Esophagus mucosa (tissue), 1 donor: Measurements from ENCODE around the gene ZDHHC11B. TPM values are rescaled to one million over a fixed set of nuclear protein-coding genes. Genes with fewer than 3 reads are reported as not detected.
"Not testable (repeated sequence)": the region's sequence is repeated elsewhere in the genome, so short reads cannot be mapped to it uniquely, and the experiment has no call there.

Experiments
- ATAC-seq: fragments of 200-7000 bp; cut with Tn5 transposase; one replicate; pipeline ENCODE4 v1.9.1; 2020
- total RNA-seq: library from RNA; stranded (reverse); gene quantifications from one replicate; pipeline ENCODE4 v1.2.4, GENCODE V29; 2023
- donor health status: DM: yes; HTN: yes; CAD: no.

The ZDHHC11B gene
- total RNA-seq, 1 donor from 2014 or later: 7.0 TPM

DNA sequence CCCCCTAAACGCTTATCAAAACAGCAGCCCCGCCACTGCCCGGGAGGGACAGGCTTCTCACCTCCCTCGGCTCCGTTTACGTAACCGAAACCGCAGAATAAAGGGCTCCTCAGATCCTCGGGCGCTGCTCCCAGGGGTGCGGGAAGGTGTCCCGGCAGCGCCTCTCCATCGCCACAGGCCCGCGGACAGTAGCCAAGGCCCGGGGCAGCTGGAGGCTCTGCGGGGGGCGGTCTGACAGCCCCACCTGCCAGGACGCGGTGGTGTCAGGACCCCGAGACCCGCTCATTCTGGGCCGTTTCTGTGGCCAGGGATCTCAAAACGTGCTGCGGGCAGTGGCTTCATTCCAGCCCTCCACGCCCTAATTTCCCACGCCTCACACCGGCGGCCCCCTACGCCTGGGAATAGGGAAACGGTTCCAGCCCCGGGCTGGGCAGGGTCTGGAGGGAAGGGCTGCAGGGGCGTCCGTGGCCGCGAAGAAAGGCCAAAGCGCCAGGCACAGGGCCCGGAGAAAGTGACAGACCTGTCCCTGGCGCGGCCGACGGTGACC lies 575 bp downstream of the ZDHHC11B start:
- ATAC-seq: peak; percentile 44

DNA sequence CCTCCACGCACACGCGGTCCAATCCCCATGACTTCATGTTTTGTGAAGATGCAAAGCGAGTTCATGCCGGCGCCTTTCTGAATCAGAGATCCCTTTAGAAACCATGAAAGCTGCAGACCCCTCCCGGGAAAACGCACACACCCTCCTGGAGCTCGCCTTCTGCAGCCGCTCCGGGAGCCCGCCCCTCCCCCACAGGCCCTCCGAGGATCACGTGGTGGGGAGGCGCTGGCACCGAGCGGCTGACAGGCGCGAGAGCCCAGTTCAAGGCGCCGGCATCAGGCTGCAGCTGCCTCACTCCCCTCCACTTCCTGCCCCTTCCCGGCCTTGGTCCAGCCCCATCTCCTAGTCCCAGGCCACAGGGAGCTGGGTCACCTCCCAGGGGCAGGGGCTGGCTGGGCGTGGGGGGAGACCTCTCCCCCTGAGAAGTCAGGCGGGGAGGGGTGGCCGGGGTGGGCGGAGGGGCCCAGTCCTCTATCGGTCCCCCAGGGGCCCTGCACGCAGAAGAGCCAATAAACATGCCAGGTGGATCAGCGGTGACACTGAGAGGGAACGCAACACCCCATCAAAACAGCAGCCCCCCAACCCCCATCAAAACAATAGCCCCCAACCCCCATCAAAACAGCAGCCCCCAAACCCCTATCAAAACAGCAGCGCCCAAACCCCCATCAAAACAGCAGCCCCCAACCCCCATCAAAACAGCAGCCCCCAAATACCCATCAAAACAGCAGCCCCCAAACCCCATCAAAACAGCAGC lies 1.3 kb downstream of the ZDHHC11B start:
- ATAC-seq: peak; percentile 59

DNA sequence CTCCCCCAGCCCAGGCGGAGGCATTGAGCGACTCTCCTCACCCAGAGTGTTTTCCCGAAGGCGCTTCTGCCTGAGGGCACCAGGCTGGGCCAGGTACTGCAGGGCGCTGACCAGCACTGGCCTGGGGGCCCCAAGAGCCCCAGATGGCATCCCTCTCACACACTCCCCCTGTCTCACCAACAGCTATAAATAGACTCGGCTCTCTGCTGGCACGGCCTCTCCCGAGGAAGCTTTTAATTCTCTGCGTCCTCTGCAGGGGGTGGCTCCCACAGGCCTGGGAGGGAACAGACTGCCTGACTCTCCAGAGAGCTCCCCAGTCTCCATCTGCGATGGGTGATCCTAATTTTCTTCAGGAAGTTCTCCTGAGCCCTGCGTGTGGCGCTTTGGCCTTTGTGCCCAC lies 2.2 kb downstream of the ZDHHC11B start:
- not testable (repeated sequence) for ATAC-seq

DNA sequence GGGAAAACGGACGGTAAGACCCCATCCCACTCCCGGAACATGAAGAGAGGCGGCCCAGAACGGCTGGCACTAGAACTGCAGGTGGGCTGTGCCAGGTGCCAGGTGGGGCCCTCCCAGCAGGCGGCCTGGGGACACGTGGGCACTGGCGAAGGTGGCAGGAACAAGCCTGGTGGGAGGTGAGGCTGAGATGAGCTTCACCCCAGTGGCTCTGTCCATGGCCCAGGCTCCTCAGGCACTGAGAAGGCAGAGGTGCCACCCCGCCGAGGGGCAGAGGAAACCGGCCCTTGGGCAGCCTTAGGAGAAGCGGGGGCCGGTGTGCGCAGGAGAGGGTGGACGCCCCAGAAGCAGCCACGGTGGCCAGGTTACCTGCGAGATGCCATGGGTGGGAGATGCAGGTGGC lies 4.0 kb downstream of the ZDHHC11B start:
- not testable (repeated sequence) for ATAC-seq

DNA sequence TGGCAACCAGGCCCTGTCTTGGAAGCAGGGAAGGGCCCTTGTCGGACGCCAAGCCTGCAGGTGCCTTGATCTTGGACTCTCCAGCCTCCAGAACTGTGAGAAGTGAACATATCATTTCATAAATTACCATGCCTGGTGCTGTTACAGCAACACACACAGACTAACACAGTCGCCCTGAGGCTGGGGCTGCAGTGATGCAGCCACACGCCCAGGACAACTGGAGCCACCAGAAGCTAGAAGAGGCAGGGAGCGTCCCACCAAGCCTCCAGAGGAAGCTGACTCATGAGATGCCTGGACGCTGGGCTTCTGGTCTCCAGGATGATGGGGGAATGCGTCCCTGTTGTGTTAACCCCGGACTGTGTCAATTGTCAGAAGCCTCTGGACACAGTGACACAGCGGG lies 5.6 kb downstream of the ZDHHC11B start:
- not testable (repeated sequence) for ATAC-seq

DNA sequence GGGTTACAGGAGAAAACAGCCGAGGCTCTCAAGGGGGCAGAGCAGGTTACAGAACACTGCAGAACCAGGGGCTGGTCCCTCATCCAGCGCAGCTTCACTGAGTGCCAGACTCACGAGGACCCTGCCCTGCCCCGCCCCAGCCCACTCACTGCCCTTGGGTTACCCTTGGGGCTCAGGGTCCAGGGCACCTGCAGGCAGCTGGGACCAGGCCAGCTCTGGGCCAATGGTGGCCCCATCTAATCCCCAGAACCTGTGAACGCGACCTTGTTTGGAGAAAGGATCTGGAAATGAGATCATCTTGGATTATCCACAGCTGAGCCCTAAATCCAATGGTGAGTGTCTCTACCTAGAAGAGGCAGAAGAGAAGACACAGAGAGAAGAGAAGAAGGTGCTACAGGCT lies 6.1 kb downstream of the ZDHHC11B start:
- ATAC-seq: not testable (repeated sequence)

DNA sequence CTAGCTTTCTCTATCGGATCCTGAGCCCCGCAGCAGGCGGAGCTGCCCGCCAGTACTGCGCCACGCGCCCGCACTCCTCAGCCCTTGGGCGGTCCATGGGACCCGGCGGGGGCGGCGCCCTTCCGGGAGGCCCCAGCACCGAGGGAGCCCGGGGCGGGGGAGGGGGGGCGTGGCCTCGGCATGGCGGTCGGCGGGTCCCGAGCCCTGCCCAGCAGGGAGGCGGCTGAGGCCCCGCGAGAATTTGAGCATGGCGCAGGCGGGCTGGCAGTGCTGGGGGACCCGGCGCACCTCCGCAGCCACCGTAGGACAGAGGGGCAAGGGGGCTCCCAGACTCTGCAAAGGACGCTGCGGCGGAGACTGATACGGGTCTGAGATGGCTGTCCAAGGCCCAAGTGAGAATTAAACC lies 6.8 kb downstream of the ZDHHC11B start:
- no peak for ATAC-seq

DNA sequence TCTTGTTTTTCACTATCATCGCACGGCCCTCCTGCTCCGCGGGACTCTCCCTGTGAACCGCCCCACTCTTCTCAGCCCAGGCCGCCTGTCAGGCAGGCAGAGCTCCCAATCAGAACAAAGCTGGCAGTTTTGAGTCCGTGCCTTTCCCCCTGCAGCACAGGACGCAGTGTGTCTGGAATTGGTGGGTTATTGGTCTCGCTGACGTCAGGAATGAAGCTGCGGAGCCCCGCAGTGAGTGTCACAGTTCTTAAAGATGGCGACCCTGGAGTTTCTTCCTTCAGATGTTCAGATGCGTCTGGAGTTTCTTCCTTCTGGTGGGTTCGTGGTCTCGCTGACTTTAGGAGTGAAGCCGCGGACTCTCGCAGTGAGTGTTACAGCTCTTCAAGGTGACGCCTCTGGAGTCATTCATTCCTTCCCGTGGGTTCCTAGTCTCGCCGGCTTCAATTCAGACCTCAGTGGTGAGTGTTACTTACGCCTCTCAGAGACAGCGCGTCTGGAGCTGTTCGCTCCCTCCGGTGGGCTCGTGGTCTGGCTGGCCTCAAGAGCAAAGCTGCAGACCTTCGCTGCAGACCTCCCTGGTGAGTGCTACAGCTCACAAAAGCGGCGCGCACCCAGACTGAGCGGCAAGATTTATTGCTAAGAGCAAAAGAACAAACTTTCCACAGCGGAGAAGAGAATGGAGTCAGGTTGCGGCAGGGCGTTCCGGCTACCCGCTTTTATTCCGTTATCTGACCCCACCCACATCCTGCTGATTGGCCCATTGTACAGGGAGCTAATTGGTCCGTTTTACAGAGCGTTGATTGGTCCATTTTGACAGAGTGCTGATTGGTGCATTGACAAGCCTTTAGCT lies 7.4 kb downstream of the ZDHHC11B start:
- no peak for ATAC-seq

DNA sequence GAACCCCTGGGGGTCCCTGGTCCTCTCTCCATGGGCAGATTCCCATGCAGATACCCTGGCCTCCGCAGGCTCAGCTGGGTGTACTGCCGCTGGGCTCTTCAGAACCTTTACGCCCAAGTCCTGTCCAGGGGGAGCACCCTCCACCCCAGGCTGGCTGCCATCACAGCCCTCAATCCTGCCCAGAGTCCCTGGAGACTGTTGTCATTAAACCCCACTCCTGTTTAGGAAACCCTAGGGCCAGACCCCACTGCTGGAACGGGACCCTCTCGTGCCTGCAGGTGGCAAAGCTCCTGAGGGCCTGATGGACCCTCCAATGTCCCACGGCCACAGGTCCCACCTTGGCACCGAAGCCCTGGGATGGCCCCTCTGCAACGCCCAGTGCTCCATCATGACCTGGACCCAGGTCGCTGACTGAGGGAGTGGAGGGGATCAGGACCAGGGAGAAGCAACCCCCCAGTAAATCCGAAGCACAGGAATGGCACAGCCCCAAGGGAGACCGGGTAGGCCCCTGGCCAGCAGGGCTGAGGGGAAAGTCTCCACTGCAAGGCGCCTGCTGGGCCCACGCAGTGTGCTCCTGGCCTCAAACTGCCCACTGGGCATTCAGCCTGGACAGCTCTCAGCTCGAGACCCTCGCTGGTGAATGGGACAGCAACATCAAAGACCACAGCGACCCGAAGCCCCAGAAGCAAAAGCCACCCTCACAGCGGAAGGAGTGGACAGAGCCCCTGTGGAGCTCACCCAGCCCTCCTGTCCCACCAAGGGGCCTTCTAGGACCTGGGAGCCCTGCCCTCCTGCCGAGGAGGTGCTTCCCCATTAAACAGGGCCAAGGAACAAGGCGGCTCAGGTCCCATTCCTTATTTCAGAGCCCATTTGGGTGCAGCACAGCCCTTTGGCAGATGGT lies 8.3 kb downstream of the ZDHHC11B start:
- ATAC-seq: no peak

DNA sequence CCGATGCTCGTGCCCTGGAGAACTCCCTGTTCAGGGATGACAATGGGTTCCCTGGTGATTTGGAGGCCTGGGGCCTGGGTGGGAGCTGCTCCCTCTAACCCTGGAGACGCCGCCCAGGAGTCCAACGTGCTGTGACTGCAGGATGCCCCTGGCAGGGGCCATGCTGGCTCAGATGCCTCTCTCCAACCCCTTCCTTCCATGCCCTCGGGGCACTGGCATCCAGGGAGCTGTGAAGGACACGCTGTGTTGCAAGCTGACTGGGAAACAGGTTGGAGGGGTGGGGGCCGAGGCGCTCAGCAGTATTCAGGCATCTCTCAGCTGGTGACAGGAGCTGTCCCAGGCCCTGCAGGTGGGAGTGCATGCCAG lies 9.0 kb downstream of the ZDHHC11B start:
- ATAC-seq: not testable (repeated sequence)

DNA sequence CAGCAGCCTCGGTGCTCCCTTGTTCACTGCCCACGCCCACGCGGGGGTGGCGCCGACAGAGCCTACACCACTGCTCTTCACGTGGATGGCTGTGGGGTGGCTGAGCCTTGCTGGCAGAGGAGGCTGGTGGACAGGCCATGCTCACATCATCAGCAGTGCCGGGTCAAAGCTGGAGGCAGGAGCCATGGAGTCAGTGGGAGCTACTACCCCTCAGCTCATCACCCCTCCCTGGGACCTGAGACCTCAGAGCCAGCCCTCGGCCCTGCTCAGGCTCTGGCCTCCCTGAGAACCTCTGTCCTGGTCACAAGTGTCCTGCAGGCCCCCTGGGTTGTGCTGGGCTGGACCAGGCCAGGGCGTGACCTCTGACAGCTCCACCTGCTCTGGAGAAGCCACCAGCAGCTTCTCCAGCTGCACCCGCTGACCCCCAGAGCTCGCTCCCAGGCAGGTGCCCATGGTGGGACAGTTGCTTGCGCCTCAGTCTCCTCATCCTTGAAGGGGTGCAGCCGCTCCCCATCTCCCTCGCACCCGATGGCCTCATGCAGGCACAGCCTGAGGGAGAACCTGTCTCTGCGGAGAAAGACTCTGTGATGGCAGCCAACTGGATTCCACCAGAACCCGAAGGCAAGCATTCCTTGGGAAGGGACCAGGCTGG lies 9.5 kb downstream of the ZDHHC11B start:
- ATAC-seq: peak; percentile 1

DNA sequence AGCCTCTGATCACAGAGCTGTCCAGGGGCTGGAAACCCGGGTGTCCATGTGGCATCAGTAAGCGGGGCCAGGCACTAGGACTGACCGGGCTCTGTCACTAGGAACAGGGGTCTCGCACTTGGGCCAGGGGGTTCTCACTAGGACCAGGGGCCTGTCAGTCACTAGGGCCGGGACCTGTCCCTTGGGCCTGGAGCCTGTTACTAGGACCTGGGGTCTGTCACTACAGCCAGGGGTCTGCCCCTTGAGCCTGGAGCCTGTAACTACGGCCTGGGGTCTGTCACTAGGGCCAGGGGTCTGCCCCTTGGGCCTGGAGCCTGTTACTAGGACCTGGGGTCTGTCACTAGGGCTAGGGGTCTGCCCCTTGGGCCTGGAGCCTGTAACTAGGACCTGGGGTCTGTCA lies 10.2 kb downstream of the ZDHHC11B start:
- not testable (repeated sequence) for ATAC-seq

DNA sequence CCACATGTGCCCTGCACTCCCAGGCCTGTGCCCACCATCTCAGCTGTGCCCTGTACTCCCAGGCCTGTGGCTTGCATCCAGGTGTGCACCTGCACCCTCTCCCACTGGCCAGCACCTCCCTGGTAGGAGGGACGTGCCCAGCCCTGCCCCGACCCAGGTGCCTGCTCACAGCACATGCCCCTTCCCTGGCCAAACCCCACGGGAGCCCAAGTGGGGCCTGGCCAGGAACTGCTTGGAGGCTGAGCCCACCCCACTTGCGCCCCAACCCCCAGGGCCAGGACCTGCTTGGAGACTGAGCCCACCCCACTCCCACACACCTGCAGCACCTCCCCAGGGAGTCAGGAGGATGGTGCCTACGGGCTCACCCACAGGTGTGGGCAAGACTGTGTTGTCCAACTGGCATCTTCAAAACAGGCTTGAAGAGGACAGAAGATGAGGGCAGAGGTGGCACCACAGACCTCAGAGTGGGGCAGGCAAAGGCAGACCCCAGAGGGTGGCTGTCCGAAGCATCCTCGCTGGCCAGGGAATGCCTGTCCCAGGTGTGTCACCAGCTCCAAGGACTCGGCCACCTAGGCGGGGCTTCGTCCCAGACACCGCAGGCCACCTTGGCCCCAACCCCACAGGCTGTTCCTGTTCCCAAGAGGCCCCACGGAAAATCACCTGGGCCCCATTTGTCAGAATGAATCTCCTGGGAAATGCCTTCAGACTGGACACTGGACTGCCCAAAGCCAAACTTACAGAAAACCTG lies 10.8 kb downstream of the ZDHHC11B start:
- ATAC-seq: peak; percentile 4

DNA sequence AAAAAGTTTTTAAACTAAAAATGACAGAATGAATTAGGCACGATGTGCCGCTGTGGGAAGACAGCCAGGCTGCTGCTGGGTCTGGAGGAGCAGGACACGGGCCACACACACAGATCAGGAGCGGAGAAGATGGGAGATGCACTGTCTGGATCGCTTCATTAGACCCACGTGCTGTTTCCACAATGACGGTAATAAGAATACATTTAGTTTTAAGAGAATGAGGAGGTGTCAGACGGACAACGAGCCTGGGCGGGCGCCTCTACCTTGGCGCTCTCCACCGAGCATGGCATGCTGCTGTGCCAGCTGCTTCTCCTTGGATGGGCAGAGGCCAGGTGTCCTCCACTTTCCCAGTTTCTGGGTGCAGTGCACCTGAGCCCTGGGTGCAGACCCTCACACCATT lies 11.6 kb downstream of the ZDHHC11B start:
- not testable (repeated sequence) for ATAC-seq

DNA sequence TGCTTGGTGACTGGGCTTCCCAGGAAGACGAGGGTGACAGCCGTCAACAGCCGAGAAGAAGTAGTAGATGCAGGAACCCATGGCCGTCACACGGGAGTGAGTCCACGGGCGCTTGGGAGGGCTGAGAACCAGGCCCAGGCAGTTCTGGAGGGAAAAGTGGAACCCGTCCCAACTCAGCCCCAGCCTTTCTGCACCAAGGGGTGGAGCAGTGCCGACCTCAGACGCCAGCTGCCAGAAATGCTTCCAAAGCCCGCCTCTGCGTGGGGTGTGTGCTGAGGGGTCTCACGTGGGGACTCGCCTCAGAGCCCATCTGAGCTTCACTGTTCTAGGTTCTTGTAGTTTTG lies 12.0 kb downstream of the ZDHHC11B start:
- ATAC-seq: not testable (repeated sequence)

DNA sequence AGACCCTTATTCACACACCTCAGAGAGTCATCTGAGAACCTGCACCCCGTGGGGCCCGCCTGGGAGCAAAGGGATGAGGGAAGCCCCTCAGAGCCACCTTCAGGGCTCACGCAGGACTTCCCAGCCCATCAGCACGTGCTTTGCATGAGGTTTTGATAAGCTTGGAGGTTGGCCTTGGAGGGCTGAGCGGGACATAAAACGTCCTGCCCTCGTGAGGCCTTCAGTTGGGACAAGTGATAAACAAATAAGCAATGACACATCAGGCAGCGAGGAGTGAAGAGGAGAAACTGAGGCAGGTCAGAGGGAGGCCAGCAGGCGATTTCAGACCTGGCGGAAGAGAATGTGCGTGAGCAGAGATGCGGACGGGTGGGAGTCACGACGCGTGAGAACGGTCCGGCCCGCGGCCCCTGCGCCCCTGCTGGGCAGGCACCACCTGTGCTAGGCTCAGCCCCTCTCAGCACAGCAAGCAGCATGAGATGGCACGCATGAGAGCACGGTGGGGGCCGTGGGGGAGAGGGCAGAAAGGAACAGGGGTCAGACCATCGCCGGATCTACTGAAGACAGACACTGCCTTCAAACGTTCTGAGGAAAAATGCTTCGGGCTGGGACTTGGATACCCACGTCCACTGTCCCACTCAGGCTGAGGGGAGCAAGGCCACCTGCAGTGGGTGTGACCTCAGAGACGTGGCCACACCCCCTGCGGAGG lies 12.5 kb downstream of the ZDHHC11B start:
- not testable (repeated sequence) for ATAC-seq

DNA sequence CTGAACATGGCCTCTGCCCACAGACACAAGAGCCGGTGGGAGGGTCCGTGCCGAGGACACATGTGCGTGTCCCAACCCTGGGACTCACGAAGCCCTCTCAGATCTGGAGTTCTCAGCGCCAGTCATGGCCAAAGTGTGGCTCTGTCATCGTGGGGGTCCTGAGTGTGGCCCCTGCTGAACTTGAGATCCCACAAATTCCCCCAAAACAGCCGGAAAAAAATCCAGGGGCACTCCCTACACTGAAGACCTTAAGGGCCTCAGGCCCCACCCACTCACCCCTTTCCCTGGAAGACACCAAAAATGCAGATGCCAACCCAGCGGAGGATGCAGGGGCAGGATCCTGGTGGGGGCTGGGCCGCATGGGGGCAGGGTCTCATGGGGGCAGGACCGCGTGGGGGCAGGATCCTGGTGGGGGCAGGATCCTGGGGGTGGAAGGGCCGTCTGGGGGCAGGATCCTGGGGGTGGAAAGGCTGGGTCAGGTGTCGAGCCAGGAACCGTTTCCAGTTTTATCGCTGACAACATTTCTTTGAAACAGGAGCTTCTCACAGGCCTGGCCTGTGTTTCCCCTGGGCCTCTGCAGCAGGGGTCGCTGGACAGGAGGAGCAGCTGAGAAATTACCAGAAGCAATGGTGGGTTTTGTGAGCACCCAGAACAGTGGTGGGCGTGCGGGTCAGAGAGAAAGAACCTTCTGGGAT lies 13.3 kb downstream of the ZDHHC11B start:
- ATAC-seq: not testable (repeated sequence)

DNA sequence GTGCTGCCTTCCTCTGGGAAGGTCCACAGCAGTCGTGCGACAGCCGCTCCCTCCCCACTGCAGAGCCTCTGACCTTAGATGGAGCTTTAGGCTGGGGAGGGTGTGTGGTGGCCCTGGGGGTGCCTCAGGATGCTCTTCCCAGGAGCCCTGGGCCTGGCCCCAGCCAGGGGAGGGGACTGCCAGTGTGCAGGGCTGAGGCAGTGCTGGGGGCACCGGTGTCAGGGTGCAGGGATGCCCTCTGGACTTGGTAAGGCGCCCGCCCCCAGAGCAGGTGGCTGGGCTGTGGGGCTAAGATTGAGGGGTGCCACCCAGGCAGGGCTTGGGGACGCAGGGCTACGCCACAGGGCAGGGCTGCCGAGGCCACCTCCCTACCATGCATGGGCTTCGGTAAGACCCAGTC lies 13.9 kb downstream of the ZDHHC11B start:
- peak; percentile 7 for ATAC-seq

DNA sequence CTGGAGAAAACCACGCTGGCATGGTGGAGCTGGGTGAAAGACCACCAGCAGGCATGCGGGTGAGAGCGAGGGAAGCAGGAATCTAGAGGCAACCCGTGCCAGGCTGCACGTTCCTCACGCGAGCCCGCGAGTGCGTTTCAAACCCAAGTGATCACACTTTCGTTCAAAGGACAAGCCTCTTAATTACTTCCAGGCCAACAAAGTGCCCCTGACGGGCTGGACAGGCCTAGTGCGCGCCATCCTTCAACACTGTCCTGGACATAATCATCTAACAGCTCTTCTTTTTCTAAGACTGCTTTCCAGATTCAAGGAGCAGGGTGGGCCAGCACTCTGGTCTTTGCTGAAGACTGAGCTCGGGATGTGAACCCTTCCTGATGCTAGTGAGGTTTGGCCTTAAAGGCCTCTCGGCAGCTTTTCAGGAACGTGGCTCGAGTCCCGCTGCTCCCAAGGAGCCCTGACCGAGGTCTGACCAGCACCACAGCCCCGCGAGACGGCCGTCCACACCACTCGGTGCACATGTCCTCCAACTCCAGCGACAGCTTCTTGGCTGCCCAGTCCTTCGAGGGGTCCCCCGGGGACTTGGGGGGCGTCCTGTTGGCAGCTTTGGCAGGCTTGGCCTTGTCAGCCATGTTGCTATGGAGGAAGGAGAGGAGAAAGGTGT lies 14.9 kb downstream of the ZDHHC11B start:
- not testable (repeated sequence) for ATAC-seq
